Breast epithelium (tissue), 3 donors: ENCODE measurements around the gene PLXNB2.

Experiments
- CTCF ChIP-seq, 3 donors: fragments of 450-650 bp; IDR thresholded peaks; one replicate each; pipeline ENCODE4 v1.5.1; 2016 to 2017; ENCODE audit warnings: antibody characterized with exemption in 3 of 3, mild to moderate bottlenecking in 3 of 3, moderate library complexity in 3 of 3
- POLR2A ChIP-seq: fragments of 450-650 bp; IDR thresholded peaks from one replicate; pipeline ENCODE4 v1.6.1; 2016; ENCODE audit warnings: antibody characterized with exemption, mild to moderate bottlenecking, moderate library complexity
- POLR2AphosphoS5 ChIP-seq, 3 donors: sonication (generic); formaldehyde crosslinking; IDR thresholded peaks; one replicate each; pipeline ENCODE4 v1.6.1; 2017; ENCODE audit warnings: antibody characterized with exemption in 3 of 3

DNA sequence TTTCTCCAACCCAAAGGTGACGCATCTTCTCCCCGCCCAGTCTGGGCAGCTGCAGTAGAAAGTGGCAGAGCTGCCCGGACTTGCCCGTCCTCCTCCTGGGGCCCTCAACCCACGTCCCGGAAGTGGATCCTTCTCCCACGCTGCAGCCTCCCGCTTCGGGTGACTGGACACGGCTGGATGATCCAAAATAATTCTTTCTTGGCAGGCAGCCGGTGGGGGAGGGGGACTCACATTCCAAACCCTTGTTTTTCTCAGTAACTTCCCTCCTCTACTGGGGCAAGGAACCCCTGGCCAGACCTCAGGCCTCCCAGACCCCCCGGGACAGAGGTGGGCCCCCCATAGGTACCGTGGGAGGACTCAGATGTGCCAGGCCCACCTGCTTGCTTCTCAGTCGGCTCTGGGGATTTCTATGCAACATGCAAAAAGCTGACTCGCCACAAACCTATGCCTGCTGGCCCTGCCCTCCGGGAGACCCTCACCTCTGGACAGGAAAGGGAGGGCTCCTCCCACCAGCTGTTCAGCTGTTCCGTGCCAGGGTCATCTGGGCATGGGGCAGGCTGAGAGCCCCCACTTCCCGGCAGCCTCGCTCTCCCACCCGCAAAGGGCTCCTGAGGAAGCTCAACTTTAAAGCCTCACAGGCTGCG, 1.4 kb downstream of the PLXNB2 start:
- no peak for TF ChIP-seq CTCF (IDR thresholded peaks at IDR 0.05)
- no peak for TF ChIP-seq POLR2A
- peak in 1 of 3 donors; percentile 55 for TF ChIP-seq POLR2AphosphoS5 (IDR thresholded peaks at IDR 0.05)
